ENCODE data around the gene ARFIP1. TPM values are rescaled to one million over a fixed set of nuclear protein-coding genes. Genes with fewer than 3 reads are reported as not detected.
A peak's percentile ranks its signal among the peaks of the same experiment; 100 is the strongest.
"Not testable (repeated sequence)": the region's sequence is repeated elsewhere in the genome, so short reads cannot be mapped to it uniquely, and the experiment has no call there.

Gene ARFIP1
- total RNA-seq, 1 experiment from 2014 or later = 52.7 TPM

DNA sequence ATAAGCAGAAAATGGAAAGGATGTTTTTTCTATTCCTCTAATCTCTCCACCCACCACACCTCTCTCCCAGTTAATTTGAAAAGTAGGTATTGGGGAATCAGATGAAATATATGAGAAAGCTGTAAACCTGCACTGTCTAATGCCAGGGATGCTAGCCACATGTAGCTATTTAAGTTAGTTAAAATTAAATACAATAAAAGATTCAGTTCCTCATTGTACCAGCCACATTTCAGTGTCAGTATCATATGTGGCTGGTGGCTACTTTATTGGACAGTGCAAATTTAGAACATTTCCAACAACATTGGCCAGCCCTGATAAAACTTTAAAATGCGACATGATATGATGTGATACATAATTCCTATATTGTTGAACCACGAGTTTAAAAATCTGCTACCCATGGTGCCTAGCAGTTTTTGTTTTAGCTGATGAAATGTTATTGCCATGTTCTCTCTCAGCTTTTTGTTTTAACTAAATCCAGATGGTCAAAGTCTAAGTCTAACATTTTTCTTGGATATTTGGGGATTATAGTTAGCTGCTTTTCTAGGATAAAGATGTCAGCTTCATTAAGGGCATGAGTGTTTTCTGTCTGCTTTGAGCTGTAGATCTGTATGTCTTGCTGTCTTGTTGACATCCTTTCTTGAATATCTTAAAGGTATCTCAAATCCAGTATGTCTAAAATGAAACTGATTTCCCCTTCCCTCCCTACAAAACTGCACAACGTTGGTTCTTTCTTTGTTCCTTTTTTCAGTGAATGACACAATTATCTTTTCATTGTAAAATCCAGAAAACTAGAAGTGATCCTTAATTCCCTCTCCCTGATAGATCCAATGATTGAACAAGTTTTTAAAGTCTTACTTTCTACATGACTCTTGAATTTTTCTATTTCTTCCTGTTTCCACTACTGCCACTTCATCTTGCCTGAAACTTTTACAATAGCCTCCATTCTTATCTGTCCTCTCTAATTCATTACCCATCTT lies 6.2 kb downstream of the ARFIP1 start:
- DNase-seq (ENCODE audit: low read depth) = no peak

DNA sequence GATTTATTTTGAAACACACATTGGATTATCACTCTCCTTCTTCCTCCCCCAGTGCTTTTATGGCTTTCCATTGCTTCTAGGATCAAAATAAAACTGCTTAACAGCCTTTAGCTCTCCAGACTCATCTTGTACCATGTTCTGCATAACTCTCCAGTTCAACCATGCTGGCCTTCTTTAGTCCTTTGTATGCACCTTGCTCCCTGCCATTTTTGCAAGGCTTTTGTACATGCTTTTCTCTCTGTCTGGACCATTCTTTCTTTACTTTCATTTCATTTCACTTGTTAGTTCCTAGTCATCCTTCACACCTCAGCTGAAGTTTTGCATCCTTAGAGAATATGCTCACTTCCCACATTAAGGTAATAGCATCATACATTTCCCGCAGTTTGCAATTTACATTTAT lies 6.9 kb downstream of the ARFIP1 start:
- DNase-seq (ENCODE audit: low read depth) = no peak

DNA sequence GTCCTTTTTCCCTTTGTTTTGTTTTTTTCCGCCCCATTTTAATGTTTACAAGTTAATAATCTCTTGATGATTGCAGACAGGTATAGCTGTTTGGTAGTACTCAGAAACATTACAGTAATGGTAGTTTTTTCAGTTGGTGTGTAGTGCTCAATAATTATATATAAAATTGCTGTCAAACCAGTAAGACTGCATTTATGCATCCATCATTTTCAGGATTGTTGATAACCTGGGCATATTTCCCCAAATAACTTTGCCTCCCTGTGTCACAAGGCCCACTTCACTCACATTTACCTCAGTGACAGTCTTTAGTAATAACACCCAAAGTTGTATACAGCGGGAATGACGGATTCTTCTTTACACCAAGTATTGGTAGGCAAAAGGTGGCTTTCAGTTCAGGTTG lies 16.1 kb downstream of the ARFIP1 start:
- no peak for DNase-seq (ENCODE audit: low read depth)

GRCh38 chr4:152803541-152803940 lies 23.8 kb downstream of the ARFIP1 start:
- no peak for DNase-seq (ENCODE audit: low read depth)

- DNase-seq (ENCODE audit: low read depth) = no peak
Measured at GRCh38 chr4:152805071-152805650, 25.4 kb downstream of the ARFIP1 start.

DNA sequence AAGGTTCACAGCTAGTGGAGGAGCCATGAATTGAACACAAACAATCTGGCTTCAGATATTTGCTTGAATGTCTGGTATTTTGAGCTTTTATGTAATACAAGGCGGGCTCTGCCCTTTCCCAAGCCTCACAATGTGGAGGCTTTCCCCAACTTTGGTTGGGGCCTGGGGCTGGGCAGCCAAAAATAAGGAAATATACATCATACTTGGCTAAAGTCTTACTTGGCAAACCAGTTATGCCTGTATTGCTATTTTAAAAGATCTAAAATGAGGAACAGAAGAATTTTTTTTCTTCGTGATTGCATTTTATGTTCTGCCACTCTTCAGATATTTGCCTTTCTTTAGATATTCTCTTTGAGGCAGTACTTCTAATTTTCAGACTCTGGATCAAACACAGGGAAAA lies 26.1 kb downstream of the ARFIP1 start:
- no peak for DNase-seq (ENCODE audit: low read depth)

DNA sequence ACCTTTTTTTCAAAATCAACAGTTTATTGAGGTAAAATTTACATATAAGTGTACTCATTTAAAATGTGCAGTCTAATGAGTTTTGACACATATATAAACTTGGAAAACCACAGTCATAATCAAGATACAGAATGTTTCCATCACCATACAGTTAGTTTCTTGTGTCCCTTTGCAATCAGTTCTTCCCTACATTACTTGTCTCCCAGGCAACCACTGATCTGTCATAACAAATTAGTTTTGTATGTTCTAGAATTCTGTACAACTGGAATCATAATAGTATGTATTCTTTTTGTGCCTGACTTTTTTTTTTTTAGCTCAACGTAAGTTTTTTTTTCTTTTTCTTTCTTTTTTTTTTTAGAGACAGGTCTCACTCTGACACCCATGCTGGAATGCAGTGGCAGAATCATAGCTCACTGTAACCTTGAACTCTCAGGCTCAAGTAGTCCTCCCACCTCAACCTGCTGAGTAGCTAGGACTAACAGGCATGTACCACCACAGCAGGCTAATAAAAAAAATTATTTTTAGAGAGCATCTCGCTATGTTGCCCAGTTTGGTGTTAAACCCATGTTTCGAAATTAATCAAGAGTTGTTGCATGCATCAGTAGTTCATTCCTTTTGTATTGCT lies 26.9 kb downstream of the ARFIP1 start:
- DNase-seq (ENCODE audit: low read depth) = no peak

- peak; percentile 76 for DNase-seq (ENCODE audit: low read depth)
Measured at GRCh38 chr4:152807294-152807829, 27.6 kb downstream of the ARFIP1 start.

- no peak for DNase-seq (ENCODE audit: low read depth)
Measured at GRCh38 chr4:152808670-152809069, 28.9 kb downstream of the ARFIP1 start.

GRCh38 chr4:152810715-152811287 lies 31.0 kb downstream of the ARFIP1 start:
- no peak for DNase-seq (ENCODE audit: low read depth)

- DNase-seq (ENCODE audit: low read depth) = no peak
Measured at GRCh38 chr4:152815078-152815477, 35.3 kb downstream of the ARFIP1 start.

GRCh38 chr4:152817331-152817730 lies 37.6 kb downstream of the ARFIP1 start:
- DNase-seq (ENCODE audit: low read depth) = no peak

- DNase-seq (ENCODE audit: low read depth) = no peak
Measured at GRCh38 chr4:152819026-152819645, 39.4 kb downstream of the ARFIP1 start.

DNA sequence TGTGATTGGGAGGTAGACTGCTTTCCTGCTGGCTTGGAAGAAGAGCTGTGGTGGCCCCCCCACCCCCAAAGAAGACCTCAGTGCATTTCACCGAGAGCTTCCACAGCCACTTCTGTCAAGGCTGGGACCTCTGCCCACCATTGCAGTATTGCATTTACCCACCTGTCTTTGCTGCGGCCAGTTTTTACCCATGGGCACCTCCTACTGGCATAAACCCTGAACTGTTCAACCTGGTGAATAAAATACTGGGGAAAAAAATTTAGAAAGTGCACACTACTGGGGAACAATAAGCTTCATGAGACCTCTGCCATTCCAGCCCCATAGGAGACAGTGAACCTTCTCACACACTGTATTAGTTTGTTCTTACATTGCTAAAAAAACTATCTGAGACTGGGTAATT lies 40.3 kb downstream of the ARFIP1 start:
- no peak for DNase-seq (ENCODE audit: low read depth)

DNA sequence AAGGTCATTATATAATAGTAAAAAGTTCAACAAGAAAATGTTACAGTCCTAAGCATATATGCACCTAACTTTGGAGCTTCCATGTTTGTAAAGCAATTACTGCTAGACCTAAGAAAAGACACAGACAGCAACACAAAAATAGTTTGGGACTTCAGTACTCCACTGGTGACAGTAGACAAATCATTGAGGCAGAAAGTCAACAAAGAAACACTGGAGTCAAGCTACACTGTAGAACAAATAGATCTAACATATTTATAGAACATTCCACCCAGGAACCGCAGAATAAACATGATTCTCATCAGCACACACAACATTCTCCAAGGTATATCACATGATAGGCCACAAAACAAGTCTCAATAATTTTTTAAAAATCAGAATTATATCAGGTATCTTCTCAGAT lies 42.6 kb downstream of the ARFIP1 start:
- no peak for DNase-seq (ENCODE audit: low read depth)

GRCh38 chr4:152824561-152824960 lies 44.8 kb downstream of the ARFIP1 start:
- no peak for DNase-seq (ENCODE audit: low read depth)

- no peak for DNase-seq (ENCODE audit: low read depth)
Measured at GRCh38 chr4:152825336-152825735, 45.6 kb downstream of the ARFIP1 start.

DNA sequence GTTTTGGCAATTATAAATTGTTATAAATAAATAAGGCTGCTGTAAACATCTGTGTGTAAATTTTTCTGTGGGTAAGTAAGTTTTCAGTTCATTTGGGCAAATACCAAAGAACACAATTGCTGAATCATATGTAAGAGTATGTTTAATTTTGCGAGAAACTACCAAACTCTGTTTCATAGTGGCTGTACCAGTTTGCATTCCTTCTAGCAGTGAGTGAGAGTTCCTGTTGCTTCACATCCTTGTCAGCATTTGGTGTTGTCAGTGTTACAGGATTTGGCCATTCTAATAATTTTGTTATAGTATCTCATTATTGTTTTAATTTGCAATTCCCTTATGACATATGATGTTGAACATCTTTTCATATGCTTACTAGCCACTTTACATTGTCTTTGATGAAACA lies 48.4 kb downstream of the ARFIP1 start:
- DNase-seq (ENCODE audit: low read depth) = no peak

GRCh38 chr4:152831416-152831815 lies 51.7 kb downstream of the ARFIP1 start:
- DNase-seq (ENCODE audit: low read depth) = peak; percentile 61

- no peak for DNase-seq (ENCODE audit: low read depth)
Measured at GRCh38 chr4:152836936-152837335, 57.2 kb downstream of the ARFIP1 start.

- not testable (repeated sequence) for DNase-seq (ENCODE audit: low read depth)
Measured at GRCh38 chr4:152839729-152840128, 60.0 kb downstream of the ARFIP1 start.
